ENCODE data around the gene NHLH1.

- TF ChIP-seq, protein P1, sequence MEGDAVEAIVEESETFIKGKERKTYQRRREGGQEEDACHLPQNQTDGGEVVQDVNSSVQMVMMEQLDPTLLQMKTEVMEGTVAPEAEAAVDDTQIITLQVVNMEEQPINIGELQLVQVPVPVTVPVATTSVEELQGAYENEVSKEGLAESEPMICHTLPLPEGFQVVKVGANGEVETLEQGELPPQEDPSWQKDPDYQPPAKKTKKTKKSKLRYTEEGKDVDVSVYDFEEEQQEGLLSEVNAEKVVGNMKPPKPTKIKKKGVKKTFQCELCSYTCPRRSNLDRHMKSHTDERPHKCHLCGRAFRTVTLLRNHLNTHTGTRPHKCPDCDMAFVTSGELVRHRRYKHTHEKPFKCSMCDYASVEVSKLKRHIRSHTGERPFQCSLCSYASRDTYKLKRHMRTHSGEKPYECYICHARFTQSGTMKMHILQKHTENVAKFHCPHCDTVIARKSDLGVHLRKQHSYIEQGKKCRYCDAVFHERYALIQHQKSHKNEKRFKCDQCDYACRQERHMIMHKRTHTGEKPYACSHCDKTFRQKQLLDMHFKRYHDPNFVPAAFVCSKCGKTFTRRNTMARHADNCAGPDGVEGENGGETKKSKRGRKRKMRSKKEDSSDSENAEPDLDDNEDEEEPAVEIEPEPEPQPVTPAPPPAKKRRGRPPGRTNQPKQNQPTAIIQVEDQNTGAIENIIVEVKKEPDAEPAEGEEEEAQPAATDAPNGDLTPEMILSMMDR (IDR thresholded peaks at IDR 0.05; ENCODE audit: insufficient read depth, low read length): no peak
- no peak for TF ChIP-seq POLR2AphosphoS5 (IDR thresholded peaks at IDR 0.05; ENCODE audit: low read depth)
- TF ChIP-seq, protein P2, sequence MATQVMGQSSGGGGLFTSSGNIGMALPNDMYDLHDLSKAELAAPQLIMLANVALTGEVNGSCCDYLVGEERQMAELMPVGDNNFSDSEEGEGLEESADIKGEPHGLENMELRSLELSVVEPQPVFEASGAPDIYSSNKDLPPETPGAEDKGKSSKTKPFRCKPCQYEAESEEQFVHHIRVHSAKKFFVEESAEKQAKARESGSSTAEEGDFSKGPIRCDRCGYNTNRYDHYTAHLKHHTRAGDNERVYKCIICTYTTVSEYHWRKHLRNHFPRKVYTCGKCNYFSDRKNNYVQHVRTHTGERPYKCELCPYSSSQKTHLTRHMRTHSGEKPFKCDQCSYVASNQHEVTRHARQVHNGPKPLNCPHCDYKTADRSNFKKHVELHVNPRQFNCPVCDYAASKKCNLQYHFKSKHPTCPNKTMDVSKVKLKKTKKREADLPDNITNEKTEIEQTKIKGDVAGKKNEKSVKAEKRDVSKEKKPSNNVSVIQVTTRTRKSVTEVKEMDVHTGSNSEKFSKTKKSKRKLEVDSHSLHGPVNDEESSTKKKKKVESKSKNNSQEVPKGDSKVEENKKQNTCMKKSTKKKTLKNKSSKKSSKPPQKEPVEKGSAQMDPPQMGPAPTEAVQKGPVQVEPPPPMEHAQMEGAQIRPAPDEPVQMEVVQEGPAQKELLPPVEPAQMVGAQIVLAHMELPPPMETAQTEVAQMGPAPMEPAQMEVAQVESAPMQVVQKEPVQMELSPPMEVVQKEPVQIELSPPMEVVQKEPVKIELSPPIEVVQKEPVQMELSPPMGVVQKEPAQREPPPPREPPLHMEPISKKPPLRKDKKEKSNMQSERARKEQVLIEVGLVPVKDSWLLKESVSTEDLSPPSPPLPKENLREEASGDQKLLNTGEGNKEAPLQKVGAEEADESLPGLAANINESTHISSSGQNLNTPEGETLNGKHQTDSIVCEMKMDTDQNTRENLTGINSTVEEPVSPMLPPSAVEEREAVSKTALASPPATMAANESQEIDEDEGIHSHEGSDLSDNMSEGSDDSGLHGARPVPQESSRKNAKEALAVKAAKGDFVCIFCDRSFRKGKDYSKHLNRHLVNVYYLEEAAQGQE (IDR thresholded peaks at IDR 0.05; ENCODE audit: insufficient replicate concordance, low read depth): no peak
- TF ChIP-seq GABPA (IDR thresholded peaks at IDR 0.05; ENCODE audit: low read depth): no peak
Observed at GRCh38 chr1:160363951-160364735, 2.7 kb upstream of the NHLH1 start.

All from HL-60 (cell line).